ENCODE measurements around the gene MAZ. TPM values are rescaled to one million over a fixed set of nuclear protein-coding genes. Genes with fewer than 3 reads are reported as not detected.

Gene MAZ
- total RNA-seq, 4 donors from 2014 or later = 45.6 to 71.1 (median 62.7) TPM

DNA sequence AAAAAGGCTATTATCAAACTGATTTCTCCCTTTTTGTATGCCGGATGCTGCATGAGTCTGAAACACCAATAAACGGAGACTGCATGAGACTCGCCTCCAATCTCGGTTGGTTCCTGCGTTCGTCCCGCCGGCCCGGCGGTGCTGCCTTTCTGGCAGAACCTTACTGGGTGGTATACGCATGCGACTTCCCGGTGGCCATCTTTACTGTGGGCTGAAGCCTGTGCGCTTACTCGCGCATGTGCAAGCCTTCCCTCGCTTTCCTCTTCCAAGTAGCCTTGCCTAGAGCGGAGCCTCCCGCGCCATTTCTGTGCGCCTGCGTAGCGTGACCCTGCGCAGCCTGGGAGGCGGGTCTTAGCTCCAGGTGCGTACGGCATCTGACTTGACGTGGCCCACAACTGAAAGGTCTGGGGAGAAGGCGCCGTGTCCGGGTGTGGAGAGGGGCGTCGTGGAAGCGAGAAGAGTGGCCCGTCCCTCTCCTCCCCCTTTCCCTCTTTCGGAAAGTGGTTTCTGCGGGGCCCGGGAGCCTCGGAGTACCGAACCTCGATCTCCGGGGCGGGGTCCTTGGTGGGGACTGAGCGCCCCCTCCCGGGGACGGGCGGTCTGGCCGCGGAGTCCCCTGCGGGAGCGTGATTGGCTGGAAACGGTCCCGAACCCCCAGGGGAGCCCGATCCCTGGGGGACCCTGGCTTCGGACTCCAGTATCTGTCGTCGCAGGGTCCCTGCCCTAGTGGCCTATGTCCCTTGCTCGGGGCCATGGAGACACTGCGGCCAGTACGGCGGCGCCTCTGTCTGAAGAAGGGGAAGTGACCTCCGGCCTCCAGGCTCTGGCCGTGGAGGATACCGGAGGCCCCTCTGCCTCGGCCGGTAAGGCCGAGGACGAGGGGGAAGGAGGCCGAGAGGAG is 9.7 kb downstream of the MAZ start, which contains the start of gene PAGR1:
Gene PAGR1, plus strand, starts transcription at position 360 of the 901 bp plus-strand sequence. Its CDS starts 374 bp downstream, at position 734.
- TF ChIP-seq, protein P1, sequence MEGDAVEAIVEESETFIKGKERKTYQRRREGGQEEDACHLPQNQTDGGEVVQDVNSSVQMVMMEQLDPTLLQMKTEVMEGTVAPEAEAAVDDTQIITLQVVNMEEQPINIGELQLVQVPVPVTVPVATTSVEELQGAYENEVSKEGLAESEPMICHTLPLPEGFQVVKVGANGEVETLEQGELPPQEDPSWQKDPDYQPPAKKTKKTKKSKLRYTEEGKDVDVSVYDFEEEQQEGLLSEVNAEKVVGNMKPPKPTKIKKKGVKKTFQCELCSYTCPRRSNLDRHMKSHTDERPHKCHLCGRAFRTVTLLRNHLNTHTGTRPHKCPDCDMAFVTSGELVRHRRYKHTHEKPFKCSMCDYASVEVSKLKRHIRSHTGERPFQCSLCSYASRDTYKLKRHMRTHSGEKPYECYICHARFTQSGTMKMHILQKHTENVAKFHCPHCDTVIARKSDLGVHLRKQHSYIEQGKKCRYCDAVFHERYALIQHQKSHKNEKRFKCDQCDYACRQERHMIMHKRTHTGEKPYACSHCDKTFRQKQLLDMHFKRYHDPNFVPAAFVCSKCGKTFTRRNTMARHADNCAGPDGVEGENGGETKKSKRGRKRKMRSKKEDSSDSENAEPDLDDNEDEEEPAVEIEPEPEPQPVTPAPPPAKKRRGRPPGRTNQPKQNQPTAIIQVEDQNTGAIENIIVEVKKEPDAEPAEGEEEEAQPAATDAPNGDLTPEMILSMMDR (IDR thresholded peaks at IDR 0.05; ENCODE audit: low read depth) = no peak

DNA sequence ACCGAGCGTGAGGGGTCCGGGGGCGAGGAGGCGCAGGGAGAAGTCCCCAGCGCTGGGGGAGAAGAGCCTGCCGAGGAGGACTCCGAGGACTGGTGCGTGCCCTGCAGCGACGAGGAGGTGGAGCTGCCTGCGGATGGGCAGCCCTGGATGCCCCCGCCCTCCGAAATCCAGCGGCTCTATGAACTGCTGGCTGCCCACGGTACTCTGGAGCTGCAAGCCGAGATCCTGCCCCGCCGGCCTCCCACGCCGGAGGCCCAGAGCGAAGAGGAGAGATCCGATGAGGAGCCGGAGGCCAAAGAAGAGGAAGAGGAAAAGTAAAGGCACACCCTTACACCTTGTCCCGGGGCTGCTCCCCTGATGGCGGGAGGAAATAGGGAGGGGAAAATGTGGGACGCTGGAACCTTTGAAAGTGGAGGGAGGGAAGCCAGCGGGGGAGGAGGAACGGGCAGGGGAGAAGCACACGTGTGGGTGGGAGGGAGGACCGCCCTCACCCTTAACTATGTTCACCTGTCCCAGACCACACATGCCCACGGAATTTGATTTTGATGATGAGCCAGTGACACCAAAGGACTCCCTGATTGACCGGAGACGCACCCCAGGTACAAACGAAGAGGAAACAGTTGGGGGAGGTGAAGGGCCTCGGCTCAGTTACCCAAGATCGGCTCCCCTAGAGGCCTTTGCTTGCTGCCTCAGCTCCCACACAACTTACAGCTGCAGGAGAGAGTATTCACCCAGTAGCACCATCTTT is 10.5 kb downstream of the MAZ start:
- TF ChIP-seq, protein P1 (IDR thresholded peaks at IDR 0.05; ENCODE audit: low read depth) = no peak

GRCh38 chr16:29818082-29818481 is 11.8 kb downstream of the MAZ start:
- TF ChIP-seq, protein P1 (IDR thresholded peaks at IDR 0.05; ENCODE audit: low read depth) = no peak

GRCh38 chr16:29819506-29819905 is 13.2 kb downstream of the MAZ start:
- TF ChIP-seq, protein P1 (IDR thresholded peaks at IDR 0.05; ENCODE audit: low read depth) = no peak

DNA sequence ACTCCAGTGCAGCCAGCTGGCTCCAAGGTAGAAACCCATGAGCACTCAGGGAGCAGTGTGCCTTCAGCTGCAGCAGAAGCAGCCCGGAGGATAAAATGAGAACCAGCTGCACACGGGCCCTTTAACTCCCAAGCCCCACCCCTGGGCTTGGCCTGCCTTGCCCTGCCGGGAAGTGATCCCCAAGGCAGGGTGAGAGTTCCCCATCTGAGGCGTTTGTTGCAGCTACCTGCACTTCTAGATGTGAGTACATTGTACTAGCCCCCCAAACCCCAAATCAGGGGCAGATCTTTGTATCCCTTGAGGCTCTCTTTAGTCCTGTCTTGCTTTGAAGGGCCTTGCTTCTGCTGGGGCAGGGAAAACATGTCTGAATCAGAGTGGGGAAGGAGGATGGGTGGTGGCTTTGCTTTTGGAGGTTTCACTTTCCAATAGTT is 14.0 kb downstream of the MAZ start, which contains the start of gene MVP:
Gene MVP, plus strand, starts transcription at position 192 of the 431 bp plus-strand sequence. CDS start 10,088 bp downstream, outside the sequence.
- TF ChIP-seq, protein P1 (IDR thresholded peaks at IDR 0.05; ENCODE audit: low read depth) = no peak

DNA sequence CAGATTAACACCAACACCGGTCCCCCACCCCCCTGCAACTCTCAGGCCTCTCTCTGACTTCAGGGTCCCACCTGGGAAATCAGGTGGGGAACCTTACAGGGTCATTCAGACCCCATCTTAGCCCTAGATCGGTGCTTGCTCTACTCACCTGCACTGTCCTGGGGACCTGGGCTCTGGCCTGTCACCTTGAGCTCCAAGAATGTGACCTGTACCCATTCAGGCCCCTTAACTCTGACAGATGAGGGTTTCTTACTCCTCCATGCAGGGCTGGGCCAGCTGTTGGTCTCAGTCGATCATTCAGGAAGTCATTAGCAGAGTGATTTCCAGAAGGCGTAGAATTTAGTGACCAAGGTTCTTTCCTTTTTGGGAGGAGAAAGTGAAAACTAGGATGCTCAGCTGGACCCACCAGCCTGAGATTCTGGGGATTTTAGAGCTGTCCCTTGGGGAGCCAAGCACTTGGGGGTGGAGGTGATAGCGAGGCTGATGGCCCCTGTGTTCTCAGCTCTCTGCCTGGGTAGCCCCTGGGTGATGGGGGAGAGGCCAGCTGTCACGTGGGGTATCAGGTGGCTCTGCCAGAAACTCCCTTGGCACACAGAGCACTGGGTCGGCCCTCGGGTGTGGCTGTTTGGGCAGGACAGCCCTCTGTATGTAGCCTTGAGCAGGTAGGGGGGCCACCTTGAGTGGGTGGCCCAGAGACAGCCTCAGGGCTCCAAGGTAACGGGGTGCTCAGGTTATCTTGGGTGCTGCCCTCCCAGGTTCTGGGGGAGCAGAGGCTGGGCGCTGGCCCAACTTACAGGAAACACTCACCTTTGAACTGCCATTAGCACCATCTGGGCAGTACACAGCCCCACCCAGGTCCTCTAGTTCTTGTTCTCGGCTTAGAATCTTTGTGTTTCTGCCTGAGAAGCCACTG is 14.7 kb downstream of the MAZ start:
- TF ChIP-seq, protein P1 (IDR thresholded peaks at IDR 0.05; ENCODE audit: low read depth) = no peak

All from subcutaneous adipose tissue (tissue), 4 donors.